Measurements from ENCODE around the gene CDX2.

Gene CDX2

DNA sequence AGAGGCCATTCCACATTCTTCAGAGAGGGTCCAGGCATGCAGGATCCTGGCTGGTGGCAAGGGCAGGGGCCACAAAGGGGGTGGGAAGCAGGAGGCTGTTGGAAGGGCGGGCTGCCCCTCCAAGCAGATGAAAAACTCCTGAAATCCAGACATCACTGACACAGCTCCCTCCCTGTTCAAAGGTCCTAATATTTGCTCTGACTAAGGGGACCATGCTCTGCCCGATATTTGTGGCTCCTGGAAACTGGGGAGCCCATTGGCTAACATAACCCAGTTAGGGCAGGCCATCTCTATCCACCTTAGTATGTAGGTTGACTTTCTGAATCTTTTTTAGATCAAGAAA, 3.3 kb upstream of the CDX2 start:
- H3K27ac ChIP-seq, result no peak overlapping the region
- no peak for TF ChIP-seq ZFX (IDR thresholded peaks at IDR 0.05)
- TF ChIP-seq CTCF (conservative IDR thresholded peaks at IDR 0.05), result no peak

- TF ChIP-seq ZFX (IDR thresholded peaks at IDR 0.05) (no peak), CTCF (conservative IDR thresholded peaks at IDR 0.05) (no peak)
- H3K27ac ChIP-seq, result no peak overlapping the region
Measured at GRCh38 chr13:27971776-27972477, 2.8 kb upstream of the CDX2 start.

GRCh38 chr13:27971236-27971645, 2.1 kb upstream of the CDX2 start:
- TF ChIP-seq ZFX (IDR thresholded peaks at IDR 0.05) (no peak), CTCF (conservative IDR thresholded peaks at IDR 0.05) (no peak)
- no peak overlapping the region for H3K27ac ChIP-seq

DNA sequence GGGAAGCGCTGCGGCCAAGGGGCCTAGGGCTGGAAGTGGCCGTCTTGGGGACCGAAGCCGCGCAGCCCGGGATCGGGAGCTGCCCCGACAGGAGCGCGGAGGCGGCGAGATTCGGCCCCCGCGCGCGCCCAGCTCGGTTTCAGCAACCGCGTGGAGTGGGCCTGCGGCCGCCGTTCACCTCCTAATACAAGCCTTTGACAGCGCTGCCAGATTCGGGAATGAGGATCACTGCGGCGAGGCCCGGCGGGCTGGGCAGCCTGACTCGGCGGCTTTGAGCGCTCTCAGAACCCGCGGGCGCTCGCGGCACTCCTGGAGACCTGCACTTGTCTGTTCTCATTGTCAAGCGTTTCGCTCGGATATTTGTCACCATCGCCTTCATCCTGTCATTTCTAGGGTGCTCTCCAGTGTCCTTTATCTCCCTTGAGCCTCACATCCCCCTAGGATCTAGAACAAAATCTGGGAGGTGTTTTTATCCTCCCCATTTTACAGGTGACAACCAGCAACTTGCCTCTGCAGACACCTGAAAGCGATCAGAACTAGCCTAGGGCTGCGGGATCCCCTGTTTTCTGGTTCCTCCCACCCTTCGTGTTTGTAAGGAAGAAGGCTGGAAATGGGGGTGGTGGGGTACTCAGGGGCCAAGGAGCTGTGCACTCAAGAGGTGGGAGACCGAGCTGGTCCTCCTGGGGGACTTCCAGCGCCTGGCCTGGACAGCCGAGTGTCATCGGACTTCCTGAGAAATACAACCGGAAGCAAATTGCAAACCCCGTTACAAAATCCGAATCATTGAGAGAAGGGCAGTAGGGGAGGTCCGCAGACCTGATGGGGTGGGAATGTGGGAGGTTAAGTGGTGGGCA, 1.5 kb upstream of the CDX2 start:
- H3K27ac ChIP-seq, result no peak overlapping the region
- no peak for TF ChIP-seq ZFX (IDR thresholded peaks at IDR 0.05)
- no peak for TF ChIP-seq CTCF (conservative IDR thresholded peaks at IDR 0.05)

DNA sequence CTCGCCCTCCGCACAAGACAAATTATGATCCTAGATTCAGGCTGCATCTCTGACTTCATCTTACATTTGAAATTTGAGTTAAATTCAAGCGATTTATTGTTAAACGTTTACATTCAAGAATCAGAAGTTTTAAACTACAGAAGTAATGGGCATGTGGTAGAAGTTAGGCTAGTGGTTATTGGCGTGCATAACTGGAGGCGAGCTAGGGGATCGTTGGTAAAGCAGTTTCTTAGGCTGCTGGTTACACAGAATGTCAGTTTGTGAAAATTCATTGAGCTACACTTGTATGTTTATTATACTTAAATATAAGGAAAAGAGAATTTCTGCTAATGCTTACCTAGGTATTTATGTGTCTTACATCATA, 733 bp upstream of the CDX2 start:
- TF ChIP-seq CTCF (conservative IDR thresholded peaks at IDR 0.05), result no peak
- no peak for TF ChIP-seq ZFX (IDR thresholded peaks at IDR 0.05)
- H3K27ac ChIP-seq, result no peak overlapping the region

DNA sequence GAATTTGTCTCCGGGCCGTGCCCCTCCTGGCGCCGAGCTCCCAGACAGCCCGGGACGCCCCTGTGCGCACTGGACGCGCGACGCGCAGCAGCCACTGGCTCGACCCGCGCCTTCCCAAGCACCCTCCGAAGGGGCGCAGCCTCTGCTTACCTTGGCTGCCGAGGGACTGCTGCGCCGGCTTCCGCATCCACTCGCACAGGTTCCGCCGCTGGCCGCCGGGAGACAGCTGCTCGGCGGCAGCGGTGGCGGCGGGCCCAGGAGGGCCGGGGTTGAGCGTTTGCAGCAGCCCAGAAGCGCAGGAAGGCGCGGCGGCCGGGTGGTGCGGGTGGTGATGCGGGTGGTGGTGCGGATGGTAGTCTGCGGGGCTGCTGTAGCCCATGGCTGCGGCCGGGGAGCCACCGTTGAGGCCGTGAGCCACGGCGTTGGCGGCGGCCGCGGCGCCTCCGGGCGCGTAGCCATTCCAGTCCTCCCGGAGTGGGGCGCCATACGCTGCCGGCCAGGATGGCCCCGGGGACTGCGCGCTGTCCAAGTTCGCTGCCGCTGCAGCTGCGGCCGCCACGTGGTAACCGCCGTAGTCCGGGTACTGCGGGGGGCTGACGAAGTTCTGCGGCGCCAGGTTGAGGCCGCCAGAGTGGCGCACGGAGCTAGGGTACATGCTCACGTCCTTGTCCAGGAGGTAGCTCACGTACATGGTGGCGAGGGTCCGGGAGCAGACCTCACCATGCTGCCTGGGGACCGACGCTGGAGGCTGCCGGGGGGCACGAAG, 616 bp downstream of the CDX2 start:
- TF ChIP-seq ZFX (IDR thresholded peaks at IDR 0.05), result no peak
- no peak for TF ChIP-seq CTCF (conservative IDR thresholded peaks at IDR 0.05)
- H3K27ac ChIP-seq, result no peak overlapping the region
